NCI-H748 (cell line): ENCODE results near the gene C9.
"Not testable (repeated sequence)": the region's sequence is repeated elsewhere in the genome, so short reads cannot be mapped to it uniquely, and the experiment has no call there.

Experiments
- DNase-seq: peaks from one replicate; lab custom pipeline; 2025; ENCODE audit not compliant: unreplicated experiment; lab: John Stamatoyannopoulos, UW

The C9 gene

DNA sequence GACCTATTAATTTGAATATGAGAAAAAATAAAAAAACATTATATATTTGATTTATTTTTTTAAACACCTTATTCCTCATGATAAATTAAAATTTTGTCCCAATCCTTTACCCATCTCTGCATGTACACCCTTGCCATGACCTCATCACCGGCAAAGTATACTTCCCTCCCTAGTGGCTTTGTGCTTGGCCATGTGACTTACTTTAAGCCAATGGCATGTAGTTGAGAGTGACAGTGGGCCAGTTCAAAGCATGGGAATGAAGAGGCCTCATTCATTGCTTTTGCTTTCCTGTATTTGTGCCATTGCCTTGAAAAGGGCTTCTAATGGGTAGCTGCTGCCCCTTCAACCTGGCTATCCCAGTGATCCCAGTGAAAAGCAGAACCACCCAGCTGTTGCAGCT, 31.2 kb downstream of the C9 start:
- DNase-seq: no peak

DNA sequence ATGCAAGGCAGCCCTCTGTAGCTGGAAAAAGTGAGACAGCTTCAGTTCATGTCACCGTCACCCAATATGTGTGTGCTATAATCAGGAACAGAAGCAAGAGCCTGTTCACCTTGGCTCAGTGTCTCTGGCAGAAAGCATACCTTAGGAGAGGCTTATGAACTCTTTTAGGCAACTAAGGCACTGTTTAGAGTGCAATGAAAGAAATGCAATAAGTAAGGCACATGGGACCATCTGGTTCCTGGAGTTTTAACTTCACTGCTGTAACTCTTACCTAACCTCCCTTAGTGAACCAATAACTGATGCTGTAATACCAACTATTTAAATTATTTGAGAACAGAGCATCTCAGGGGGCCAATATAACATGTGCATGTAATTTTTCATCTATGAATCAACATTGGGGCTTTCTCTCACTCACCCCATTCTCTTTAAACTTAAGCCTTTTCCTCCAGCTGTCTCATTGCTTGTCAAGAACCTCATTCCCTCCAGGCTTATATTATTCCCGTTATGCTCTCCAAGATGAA, 32.4 kb downstream of the C9 start:
- no peak for DNase-seq

DNA sequence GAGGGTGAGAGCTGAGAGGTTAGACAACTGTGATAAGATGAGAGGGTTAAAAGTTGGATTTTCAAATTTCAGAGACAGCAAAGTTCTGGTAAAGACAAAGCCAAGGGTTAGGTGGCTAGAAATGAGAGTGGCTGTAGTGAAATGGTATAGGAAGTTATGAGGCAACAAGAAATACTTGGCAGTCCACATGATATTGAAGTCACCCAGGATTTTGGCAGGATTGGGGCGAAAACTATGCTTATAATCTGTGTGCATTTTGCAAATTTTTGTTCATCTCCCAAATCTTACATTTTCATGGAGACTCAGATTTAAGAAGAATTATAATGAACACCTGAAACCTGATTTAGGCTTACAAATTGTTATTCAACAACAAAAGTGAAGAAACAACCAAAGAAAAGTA, 35.6 kb downstream of the C9 start:
- DNase-seq: no peak

DNA sequence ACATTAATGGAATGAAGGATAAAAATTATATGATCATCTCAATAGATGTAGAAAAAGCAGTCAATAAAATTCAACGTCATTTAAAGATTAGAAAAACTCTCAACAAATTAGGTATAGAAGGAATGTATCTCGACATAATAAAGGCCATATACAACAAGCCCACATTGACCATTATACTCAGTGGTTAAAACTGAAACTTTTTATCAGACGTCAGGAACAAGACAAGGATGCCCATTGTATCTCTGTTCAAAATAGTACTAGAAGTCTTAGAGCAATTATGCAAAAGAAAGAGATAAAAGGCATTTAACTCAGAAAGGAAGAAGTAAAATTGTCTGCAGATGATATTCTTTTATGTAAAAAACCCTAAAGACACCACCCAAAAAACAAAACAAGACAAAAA, 40.8 kb downstream of the C9 start:
- DNase-seq: no peak

DNA sequence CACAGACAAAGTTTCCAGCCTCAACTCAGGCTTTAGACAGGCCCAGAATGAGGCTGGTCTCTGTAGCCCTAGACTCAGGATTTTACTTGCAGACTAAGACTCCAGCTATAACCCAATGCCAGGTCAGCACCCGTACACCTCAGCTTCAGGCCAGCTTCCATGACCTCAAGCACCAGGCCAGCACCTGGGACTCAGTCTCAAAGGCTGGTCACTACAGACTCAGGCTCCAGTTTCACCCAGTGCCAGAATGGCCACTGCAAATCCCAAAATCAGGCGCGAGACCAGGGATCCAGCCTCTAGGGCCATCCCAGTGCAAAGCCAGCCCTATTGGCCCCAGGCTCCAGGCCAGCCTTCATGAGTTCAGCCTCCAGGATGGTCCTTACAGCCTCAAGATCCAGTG, 44.9 kb downstream of the C9 start:
- DNase-seq: no peak

DNA sequence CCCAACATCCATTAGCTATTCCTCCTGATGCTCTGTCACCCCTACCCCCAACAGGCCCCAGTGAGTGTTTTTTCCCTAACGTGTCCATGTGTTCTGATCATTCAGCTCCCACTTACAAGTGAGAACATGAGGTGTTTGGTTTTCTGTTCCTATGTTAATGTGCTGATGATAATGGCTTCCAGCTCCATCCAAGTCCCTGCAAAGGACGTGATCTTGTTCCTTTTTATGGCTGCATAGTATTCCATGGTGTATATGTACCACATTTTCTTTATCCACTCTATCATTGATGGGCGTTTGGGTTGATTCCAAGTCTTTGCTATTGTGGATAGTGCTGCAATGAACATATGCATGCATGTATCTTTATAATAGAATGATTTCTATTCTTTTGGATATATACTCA, 47.8 kb downstream of the C9 start:
- not testable (repeated sequence) for DNase-seq

DNA sequence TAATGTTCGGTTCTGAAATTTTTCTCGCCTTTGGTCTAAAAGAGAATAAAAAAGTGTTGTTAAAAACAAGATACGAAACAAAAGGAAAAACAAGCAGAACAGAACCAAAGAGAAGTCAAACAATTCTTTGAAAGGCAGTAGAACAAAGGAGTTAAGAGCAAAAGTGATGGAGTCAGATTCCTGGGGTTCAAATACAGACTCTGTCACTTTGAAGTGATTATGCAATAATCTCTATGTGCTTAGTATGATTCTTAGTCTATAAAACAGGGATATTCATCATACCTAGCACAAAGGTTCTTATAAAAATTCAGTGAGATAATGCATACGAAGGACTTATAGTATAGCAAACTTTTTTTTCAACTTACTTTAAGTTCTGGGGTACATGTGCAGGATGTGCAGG, 48.3 kb downstream of the C9 start:
- DNase-seq: no peak

DNA sequence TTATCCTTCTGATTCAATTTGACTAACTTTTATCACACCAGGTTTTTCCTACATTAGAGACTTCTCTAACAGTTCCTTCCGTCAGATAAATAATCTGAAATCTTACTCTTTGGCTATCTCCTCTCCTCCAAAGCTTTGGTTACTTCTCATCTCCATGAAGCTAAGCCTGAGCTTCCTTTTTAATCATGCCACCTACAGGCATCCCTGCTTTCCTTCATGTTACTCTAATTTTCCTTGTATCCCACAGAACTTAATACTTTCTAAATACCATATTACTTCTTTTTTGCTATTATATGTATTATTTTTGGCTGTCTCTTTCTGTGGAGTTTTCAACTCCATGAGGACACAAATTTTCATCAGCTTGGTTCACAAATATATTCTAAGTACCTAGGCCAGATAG, 49.7 kb downstream of the C9 start:
- no peak for DNase-seq

DNA sequence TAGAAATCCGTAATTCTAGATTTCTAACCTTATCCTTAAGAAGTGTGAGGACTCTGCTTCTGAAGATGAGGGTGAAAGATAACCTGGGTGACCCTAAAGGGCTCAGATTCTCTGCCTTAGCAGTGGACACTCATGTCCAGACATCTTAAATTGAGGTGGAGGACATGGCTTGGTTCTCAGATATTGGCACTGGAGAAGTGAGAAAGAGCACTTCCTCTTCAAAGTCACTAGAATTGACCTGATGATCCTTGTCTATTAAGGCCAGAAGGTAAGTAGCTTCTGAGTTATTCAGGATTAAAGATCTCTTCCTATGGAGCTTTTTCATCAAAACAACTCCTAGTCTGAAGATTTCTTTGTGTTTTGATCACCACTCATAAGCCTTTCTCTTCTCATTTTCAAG, 54.8 kb downstream of the C9 start:
- DNase-seq: no peak

DNA sequence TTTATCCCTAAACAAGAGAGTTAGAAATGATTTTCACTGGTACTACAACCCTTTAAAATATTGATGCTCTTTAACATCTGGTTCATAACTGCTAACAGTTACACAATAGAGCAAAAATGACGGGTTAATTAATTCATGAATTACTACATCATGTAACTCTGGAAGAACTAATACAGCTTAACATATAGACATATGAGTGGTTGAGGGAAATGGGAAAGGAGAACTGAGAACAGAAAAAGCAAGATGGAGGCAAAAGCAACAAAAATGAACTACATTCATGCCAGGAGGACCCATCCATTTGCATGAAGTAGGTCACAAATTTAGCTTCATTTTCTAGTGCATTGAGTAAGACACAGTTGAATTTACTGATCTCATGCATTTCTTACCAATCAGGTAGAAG, 61.8 kb downstream of the C9 start:
- no peak for DNase-seq

DNA sequence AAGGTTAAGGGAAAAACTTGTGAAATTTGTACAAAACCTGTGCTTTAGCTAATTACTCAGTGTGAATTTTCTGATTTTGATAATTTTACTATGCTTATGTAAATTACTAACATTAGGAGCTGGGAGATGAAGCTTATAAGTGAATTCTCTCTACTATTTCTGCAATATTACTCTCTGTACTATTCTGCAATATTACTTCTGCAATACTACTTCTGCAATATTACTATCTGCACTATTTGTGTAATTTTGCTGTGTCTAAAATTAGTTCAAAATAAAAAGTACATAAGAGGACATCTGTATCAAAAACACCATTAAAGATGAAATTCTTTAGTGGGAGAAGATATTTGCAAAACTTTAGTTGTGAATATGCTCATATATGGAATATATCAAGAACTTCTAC, 62.9 kb downstream of the C9 start:
- DNase-seq: no peak

DNA sequence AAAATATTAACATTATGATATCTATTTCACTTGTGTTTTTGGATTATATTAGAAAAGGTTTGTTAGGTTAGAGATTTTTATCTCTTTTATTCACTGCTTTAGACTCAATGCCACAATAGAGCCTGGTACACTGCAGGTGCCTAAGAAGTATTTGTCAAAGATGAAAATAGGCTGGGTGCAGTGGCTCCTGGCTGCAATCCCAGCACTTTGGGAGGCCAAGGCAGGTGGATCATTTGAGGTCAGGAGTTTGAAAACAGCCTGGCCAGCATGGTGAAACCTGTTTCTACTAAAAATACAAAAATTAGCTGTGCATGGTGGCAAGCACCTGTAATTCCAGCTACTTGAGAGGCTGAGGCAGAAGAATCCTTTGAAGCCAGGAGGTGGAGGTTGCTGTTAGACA, 64.3 kb downstream of the C9 start:
- no peak for DNase-seq

DNA sequence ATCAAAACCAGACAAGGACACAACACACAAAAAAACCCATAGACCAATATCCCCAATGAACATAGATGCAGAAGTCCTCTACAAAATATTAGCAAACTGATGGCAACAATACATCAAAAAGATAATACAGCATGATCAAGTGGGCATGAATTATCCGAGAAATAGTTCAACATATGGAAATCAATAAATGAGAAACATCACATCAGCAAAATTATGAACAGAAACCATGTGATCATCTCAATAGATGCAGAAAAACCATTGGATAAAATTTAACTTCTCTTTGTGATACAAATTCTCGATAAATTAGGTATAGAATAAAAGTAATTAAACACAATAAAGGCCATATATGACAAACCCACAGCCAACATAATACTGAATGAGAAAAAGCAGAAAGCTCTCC, 69.6 kb downstream of the C9 start:
- no peak for DNase-seq

DNA sequence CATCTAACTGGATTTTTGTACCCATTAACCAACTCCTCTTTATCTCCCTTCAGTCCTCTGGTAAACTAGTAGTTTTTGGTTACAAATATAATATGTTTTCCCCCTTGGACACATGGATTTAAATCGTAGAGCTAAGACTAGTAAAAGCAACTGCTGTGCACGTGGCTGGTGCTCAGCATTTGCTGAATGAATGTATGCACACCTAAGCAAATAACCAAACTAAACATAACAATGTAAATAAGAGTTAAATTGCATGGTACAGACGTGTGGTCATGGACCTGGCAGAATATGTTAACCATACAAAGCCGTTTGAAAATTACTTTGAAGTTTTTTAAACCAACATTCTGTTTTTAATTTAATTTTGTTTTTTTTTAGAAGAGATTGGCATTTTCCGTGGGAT, 79.7 kb downstream of the C9 start:
- peak; percentile 95 for DNase-seq

DNA sequence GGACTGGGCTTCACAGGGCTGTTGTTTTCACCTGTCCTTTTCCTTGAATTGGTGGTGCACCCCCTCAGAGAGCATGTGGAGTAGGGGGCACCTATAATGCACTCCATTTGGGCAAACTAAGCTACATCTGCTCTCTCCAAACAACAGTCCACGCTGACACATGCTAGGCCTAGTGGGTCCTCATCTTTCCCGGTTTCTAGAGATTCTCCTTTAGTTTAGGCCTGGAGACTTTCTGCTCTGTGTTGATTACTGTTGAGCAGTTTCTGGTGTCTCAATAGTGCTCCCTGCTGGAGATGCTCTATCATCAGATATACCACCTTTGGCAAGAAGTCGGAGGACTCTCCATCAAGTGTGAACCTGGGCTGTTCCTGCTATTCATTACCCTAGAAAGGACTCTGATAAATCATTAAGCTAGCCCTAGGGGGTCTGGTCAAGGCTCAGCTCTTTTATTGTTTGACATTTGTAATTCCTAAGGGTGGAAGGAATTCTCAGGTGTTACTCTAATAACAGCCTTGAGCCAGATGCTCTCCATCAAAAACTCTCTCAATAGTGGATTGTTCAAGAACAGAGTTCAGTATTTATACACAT, 81.0 kb downstream of the C9 start:
- peak; percentile 93 for DNase-seq

DNA sequence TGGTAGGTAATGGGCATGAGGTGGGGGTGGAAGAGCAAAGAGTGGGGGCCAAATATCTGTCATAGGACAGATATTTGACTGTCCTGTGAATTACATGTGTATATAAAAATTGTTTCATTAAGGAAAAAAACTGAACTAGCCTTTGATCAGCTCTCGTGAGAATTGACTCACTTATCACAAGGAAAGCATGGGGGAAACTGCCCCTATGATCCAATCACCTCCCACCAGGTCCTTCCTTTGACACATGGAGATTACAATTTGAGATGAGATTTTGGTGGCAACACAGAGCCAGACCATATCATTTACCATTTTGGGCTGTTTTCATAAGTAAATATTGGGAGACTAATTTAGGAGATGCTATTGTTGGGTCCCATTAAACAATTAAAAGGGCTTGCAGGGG, 81.7 kb downstream of the C9 start:
- peak; percentile 88 for DNase-seq

DNA sequence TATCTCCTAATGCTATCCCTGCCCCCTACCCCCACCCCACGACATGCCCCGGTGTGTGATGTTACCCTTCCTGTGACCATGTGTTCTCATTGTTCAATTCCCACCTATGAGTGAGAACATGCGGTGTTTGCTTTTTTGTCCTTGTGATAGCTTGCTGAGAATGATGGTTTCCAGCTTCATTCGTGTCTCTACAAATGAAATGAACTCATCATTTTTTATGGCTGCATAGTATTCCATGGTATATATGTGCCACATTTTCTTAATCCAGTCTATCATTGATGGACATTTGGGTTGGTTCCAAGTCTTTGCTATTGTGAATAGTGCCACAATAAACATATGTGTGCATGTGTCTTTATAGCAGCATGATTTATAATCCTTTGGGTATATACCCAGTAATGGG, 88.4 kb downstream of the C9 start:
- DNase-seq: not testable (repeated sequence)

DNA sequence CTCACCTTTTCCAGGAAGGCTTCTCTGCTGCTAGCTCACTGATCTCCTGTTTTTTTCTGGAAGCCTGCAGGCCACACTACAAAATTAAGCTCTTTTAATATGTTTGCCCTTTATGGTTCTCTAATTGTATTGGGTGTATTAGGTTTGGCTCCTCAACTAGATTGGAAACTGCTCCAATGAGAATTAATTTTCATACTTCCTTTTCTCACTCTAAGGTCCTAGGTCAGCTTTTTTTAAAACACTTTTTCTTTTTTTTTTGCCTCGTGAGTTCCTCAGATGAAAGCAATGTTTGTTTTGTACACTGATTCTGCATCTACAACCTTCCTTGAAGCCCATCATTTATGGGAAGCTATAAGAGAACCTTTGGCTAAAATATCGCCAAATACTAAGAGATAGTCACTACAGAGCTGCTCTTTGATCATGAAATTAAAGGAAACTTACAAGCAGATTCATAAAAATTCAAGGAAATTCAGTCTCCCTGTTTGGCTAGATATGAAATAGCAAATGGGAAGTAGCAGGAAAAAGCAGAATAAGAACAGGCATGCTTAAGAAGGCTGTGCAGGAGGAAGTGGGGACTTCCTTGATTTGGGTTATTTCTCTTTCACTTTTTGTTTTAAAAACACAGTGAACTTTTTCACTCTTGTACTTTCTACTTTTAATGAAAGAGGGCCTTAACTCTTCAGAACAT, 89.8 kb downstream of the C9 start:
- no peak for DNase-seq

DNA sequence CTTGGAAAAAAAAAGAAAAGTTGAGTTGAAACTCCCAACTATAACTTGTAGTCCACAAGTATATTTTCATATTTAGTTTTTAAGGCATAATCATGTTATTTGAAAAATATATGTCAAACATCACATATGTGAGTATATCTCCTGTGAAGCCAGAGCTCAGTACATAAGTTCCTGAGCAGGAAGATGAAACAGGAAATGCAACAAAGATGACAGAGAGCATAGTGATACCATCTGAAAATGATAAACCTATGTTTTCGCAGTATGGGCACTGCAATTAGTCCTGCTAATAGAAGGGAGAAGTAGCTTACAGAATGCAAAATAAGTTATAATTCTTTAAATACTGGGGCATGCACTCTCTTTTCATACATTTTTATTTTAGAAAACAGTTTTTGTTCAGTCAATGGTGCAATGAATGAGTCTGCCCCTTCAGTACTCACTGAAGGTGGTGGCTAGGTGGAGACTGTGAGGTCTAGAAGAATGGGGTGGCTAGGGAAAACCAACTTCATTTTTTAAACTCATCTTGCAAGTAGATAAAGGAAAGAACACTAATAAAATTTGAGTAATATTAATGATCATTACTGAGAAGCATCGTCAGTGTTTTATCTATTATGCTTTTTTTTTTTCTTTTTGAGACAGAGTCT, 90.9 kb downstream of the C9 start:
- no peak for DNase-seq

DNA sequence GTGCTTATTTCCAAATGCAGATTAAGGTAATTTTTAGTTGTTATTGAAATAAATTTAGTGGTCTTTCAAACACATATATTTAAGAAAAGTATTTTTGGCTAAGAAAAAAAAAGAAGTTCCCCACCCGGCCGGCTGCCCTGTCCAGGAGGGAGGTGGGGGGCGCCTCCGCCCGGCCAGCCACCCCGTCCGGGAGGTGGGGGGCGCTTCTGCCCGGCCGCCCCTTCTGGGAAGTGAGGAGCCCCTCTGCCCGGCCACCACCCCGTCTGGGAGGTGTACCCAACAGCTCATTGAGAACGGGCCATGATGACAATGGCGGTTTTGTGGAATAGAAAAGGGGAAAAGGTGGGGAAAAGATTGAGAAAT, 91.4 kb downstream of the C9 start:
- not testable (repeated sequence) for DNase-seq

DNA sequence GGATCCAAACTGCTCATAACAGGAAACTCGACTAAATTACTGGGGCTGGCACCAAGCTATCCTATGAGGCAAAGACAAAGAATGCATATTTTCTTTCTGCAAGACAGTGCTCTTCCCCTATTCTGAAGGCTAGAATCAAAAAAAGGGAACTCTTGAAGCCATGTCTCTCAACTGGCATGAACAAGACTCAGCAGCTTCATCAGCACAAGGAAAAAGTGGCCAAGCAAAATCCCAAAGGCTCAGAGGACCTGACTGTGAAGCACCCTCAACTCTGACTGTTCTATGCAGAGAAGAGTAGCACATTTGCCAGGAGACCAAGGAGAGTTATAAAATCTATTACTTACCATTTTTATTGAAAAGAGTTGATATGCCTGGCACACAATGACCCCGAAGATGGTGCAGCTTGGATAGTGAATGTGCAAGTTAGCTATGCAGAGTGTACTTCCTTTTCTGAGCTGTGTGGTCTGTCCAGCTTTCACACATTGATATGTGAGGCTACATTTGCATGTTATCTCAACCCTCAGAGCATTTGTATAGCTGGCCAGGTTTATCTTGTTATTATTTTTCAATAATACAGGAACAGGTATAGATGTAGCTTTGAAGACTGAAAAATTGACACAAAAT, 94.0 kb downstream of the C9 start:
- DNase-seq: no peak

DNA sequence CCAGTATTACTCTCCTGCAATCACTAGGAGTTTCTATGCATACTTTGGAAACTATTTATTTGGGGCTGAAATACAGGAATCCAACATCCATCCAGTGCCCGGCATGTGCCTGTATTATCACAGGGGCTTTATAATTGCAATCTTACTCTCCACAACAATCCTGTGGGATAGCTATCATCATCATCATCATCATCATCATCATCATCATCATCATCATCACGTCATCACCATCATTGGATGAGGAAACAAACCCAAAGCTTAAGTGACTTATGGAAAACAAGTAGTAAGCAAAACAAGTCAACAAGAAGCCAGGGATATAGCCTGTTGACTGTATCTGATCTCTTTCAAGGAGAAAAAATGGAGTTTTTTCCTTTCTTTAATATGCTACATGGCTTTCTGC, 97.1 kb downstream of the C9 start:
- DNase-seq: no peak
